SK-N-SH (cell line): ENCODE measurements around the gene NTRK3. TPM values are rescaled to one million over a fixed set of nuclear protein-coding genes. Genes with fewer than 3 reads are reported as not detected.

Source experiments
- CTCF ChIA-PET: fragments of 300-600, 350-600 bp; formaldehyde crosslinking; extraction: SDS; loops from one replicate; lab custom pipeline; 2021; lab: Yijun Ruan, JAX
- POLR2A ChIA-PET: fragments of 350-600 bp; sonication (Branson Sonifier 250); formaldehyde crosslinking; extraction: SDS; loops from one replicate; lab custom pipeline; 2020; ENCODE audit warnings: antibody characterized with exemption, inconsistent platforms; lab: Yijun Ruan, JAX
- DNase-seq: peaks from one replicate; pipeline ENCODE4 v3.0.0; 2012
- H2AFZ ChIP-seq: fragments of 200-600 bp; sonication (generic); 2 replicates; pipeline ENCODE4 v1.8.1; 2016; ENCODE audit warnings: antibody characterized with exemption, mild to moderate bottlenecking, low read depth
- H3F3A ChIP-seq: fragments of 200-600 bp; sonication (generic); replicated peaks from 2 replicates; pipeline ENCODE3; 2016; ENCODE audit warnings: antibody characterized with exemption, mild to moderate bottlenecking; ENCODE audit not compliant: insufficient read depth
- H3K27ac ChIP-seq, 2 experiments: fragments of 200-500 bp in 1 of 2; fragments of 200-600 bp in 1 of 2; sonication (Bioruptor generic) in 1 of 2; sonication (generic), shearing (Covaris generic) in 1 of 2; 2 replicates each; pipeline versions ENCODE4 v1.5.1 to v1.6.1; 2014 to 2016; ENCODE audit warnings: low read depth in 2 of 2, inconsistent platforms in 1 of 2, low read length in 1 of 2, mild to moderate bottlenecking in 1 of 2, mixed read lengths in 1 of 2
- H3K27me3 ChIP-seq: fragments of 200-600 bp; sonication (generic), shearing (Covaris generic); 2 replicates; pipeline ENCODE4 v1.6.1; 2016; ENCODE audit warnings: mixed run types; ENCODE audit not compliant: insufficient read depth
- H3K36me3 ChIP-seq, 2 experiments: fragments of 200-500 bp in 1 of 2; fragments of 200-600 bp in 1 of 2; sonication (Bioruptor generic) in 1 of 2; sonication (generic) in 1 of 2; replicated peaks in 1 of 2; 2 replicates each; pipeline versions ENCODE3 to v1.5.1; 2014 to 2016; ENCODE audit warnings: low read length in 1 of 2, mild to moderate bottlenecking in 1 of 2; ENCODE audit not compliant: insufficient read depth in 2 of 2, control insufficient read depth in 1 of 2
- H3K4me1 ChIP-seq, 2 experiments: fragments of 200-500 bp in 1 of 2; fragments of 200-600 bp in 1 of 2; sonication (Bioruptor generic) in 1 of 2; sonication (generic), shearing (Covaris generic) in 1 of 2; 2 replicates each; pipeline versions ENCODE4 v1.5.1 to v1.6.1; 2014 to 2016; ENCODE audit warnings: low read depth in 1 of 2, low read length in 1 of 2, mixed run types in 1 of 2; ENCODE audit not compliant: insufficient read depth in 2 of 2, control insufficient read depth in 1 of 2
- H3K4me2 ChIP-seq: fragments of 200-600 bp; sonication (generic), shearing (Covaris generic); 2 replicates; pipeline ENCODE4 v1.6.1; 2017; ENCODE audit warnings: mixed run types
- H3K4me3 ChIP-seq, 2 experiments: fragments of 200-500 bp in 1 of 2; fragments of 200-600 bp in 1 of 2; sonication (Bioruptor generic) in 1 of 2; sonication (generic), shearing (Covaris generic) in 1 of 2; 2 replicates each; pipeline versions ENCODE4 v1.5.1 to v1.8.1; 2014 to 2016; ENCODE audit warnings: low read depth in 2 of 2, inconsistent platforms in 1 of 2, low read length in 1 of 2, mild to moderate bottlenecking in 1 of 2, mixed read lengths in 1 of 2, moderate library complexity in 1 of 2
- H3K79me2 ChIP-seq: fragments of 200-600 bp; sonication (generic); 2 replicates; pipeline ENCODE4 v1.8.1; 2017; ENCODE audit warnings: mild to moderate bottlenecking; ENCODE audit not compliant: insufficient read depth
- H3K9ac ChIP-seq: fragments of 200-600 bp; sonication (generic); 2 replicates; pipeline ENCODE4 v1.6.1; 2017; ENCODE audit warnings: mixed run types
- H3K9me2 ChIP-seq: fragments of 200-600 bp; sonication (generic); 2 replicates; pipeline ENCODE4 v1.6.1; 2017; ENCODE audit warnings: mixed run types
- H3K9me3 ChIP-seq: fragments of 200-600 bp; sonication (generic); 2 replicates; pipeline ENCODE4 v1.6.1; 2017; ENCODE audit warnings: mixed run types, mild to moderate bottlenecking, moderate library complexity
- H4K20me1 ChIP-seq: fragments of 200-600 bp; sonication (generic); 2 replicates; pipeline ENCODE4 v1.6.1; 2017; ENCODE audit warnings: mild to moderate bottlenecking, mixed run types; ENCODE audit not compliant: insufficient read depth
- EP300 ChIP-seq, 2 experiments: IDR thresholded peaks; 2 replicates each; pipeline versions ENCODE4 v1.4.0 to v1.6.1; 2012; ENCODE audit warnings: borderline replicate concordance in 1 of 2, low read depth in 1 of 2, low read length in 1 of 2
- EZH2phosphoT487 ChIP-seq: fragments of 200-600 bp; sonication (generic); IDR thresholded peaks from 2 replicates; pipeline ENCODE4 v1.6.1; 2017; ENCODE audit warnings: low read depth, mixed run types, mild to moderate bottlenecking, antibody characterized with exemption, moderate library complexity, borderline replicate concordance
- FOXJ3 ChIP-seq: sonication (generic); formaldehyde crosslinking; IDR thresholded peaks from 2 replicates; pipeline ENCODE4 v1.5.1; 2020; ENCODE audit warnings: mild to moderate bottlenecking, missing genetic modification reagents
- FOXM1 ChIP-seq: IDR thresholded peaks from 2 replicates; pipeline ENCODE4 v1.4.0; 2012; ENCODE audit warnings: low read depth, mild to moderate bottlenecking
- GATA2 ChIP-seq: sonication (generic); formaldehyde crosslinking; IDR thresholded peaks from 2 replicates; pipeline ENCODE4 v1.5.0; 2020; ENCODE audit warnings: mild to moderate bottlenecking, missing genetic modification reagents
- IRF3 ChIP-seq: fragments of 150-350 bp; IDR thresholded peaks from 2 replicates; pipeline ENCODE4 v1.6.1; 2016; ENCODE audit warnings: mild to moderate bottlenecking, low read depth, low read length
- MAX ChIP-seq: IDR thresholded peaks from 2 replicates; pipeline ENCODE4 v1.4.0; 2012; ENCODE audit warnings: low read depth
- NFIC ChIP-seq: IDR thresholded peaks from 2 replicates; pipeline ENCODE4 v1.4.0; 2012; ENCODE audit warnings: borderline replicate concordance
- RFX5 ChIP-seq: IDR thresholded peaks from 2 replicates; pipeline ENCODE4 v1.6.1; 2012; ENCODE audit warnings: mild to moderate bottlenecking, improper control_type of control experiment, low read length
- SIN3A ChIP-seq: IDR thresholded peaks from 2 replicates; pipeline ENCODE4 v1.6.1; 2012; ENCODE audit warnings: low read depth, mild to moderate bottlenecking, low read length, moderate library complexity, borderline replicate concordance
- SMC3 ChIP-seq: IDR thresholded peaks from 2 replicates; pipeline ENCODE4 v1.6.1; 2012; ENCODE audit warnings: low read depth, low read length, improper control_type of control experiment
- TCF12 ChIP-seq: IDR thresholded peaks from 2 replicates; pipeline ENCODE4 v1.4.0; 2012
- YY1 ChIP-seq: IDR thresholded peaks from 2 replicates; pipeline ENCODE4 v1.4.0; 2012; ENCODE audit warnings: low read depth, mild to moderate bottlenecking
- WGBS: methylation state at CpG from one replicate; pipeline ENCODE4 v1.1.6; 2017; ENCODE audit warnings: low lambda C conversion rate; 5-methylcytosine and 5-hydroxymethylcytosine counted together
- polyA plus RNA-seq, 3 experiments: library from polyadenylated mRNA; depleted of rRNA; stranded (reverse); fragments of >200 nt; gene quantifications; 2 replicates each; pipeline ENCODE4 v1.2.3, GENCODE V29; 2012
- TF ChIP-seq, protein P1 (sequence below): fragments of 150-350 bp; IDR thresholded peaks from 2 replicates; pipeline ENCODE4 v1.6.1; 2017; ENCODE audit warnings: antibody characterized with exemption, low read length, low read depth, borderline replicate concordance
- TF ChIP-seq, protein P2 (sequence below): fragments of 200-600 bp; sonication (generic); IDR thresholded peaks from 2 replicates; pipeline ENCODE4 v1.6.1; 2017; ENCODE audit warnings: antibody characterized with exemption, mild to moderate bottlenecking, moderate library complexity
- TF ChIP-seq, protein P3 (sequence below): IDR thresholded peaks from 2 replicates; pipeline ENCODE4; 2012

Gene NTRK3
- polyA plus RNA-seq, 1 of the 3 experiments (the other 2 are of a cell fraction), result 2.6 TPM

- H4K20me1 ChIP-seq, result no peaks in the 10 kb centered on the region
- H3F3A ChIP-seq, result no peaks in the 10 kb centered on the region
- no peak overlapping the region for H3K4me2 ChIP-seq
- H3K79me2 ChIP-seq, result no peaks in the 10 kb centered on the region
- no peak overlapping the region for H2AFZ ChIP-seq
- H3K36me3 ChIP-seq, result no peaks in the 10 kb centered on the region
- ChIA-PET CTCF (no interaction called here), POLR2A (no interaction called here)
- H3K27ac ChIP-seq, result no peak overlapping the region
- no peak overlapping the region for H3K4me3 ChIP-seq
- DNase-seq, result no peak
- TF ChIP-seq, protein P1, sequence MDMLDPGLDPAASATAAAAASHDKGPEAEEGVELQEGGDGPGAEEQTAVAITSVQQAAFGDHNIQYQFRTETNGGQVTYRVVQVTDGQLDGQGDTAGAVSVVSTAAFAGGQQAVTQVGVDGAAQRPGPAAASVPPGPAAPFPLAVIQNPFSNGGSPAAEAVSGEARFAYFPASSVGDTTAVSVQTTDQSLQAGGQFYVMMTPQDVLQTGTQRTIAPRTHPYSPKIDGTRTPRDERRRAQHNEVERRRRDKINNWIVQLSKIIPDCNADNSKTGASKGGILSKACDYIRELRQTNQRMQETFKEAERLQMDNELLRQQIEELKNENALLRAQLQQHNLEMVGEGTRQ, result no peak
- TF ChIP-seq IRF3, result no peak
- no peak for TF ChIP-seq EZH2phosphoT487
- no peak for TF ChIP-seq SIN3A
- TF ChIP-seq, protein P2, sequence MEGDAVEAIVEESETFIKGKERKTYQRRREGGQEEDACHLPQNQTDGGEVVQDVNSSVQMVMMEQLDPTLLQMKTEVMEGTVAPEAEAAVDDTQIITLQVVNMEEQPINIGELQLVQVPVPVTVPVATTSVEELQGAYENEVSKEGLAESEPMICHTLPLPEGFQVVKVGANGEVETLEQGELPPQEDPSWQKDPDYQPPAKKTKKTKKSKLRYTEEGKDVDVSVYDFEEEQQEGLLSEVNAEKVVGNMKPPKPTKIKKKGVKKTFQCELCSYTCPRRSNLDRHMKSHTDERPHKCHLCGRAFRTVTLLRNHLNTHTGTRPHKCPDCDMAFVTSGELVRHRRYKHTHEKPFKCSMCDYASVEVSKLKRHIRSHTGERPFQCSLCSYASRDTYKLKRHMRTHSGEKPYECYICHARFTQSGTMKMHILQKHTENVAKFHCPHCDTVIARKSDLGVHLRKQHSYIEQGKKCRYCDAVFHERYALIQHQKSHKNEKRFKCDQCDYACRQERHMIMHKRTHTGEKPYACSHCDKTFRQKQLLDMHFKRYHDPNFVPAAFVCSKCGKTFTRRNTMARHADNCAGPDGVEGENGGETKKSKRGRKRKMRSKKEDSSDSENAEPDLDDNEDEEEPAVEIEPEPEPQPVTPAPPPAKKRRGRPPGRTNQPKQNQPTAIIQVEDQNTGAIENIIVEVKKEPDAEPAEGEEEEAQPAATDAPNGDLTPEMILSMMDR, result no peak
- TF ChIP-seq, protein P3, sequence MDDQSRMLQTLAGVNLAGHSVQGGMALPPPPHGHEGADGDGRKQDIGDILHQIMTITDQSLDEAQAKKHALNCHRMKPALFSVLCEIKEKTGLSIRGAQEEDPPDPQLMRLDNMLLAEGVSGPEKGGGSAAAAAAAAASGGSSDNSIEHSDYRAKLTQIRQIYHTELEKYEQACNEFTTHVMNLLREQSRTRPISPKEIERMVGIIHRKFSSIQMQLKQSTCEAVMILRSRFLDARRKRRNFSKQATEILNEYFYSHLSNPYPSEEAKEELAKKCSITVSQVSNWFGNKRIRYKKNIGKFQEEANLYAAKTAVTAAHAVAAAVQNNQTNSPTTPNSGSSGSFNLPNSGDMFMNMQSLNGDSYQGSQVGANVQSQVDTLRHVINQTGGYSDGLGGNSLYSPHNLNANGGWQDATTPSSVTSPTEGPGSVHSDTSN, result no peak
- no peak for TF ChIP-seq TCF12
- TF ChIP-seq GATA2 (CRISPR knock-in tag), result no peak
- no peak for TF ChIP-seq FOXM1
- no peak for TF ChIP-seq YY1
- no peak for TF ChIP-seq SMC3
- no peak for TF ChIP-seq MAX
- TF ChIP-seq RFX5, result no peak
- no peak for TF ChIP-seq NFIC
- TF ChIP-seq EP300 (IDR thresholded peaks at IDR 0.05; ENCODE audit: borderline replicate concordance in 1 of 2, low read depth in 1 of 2, low read length in 1 of 2), result no peak
- TF ChIP-seq FOXJ3 (CRISPR knock-in tag), result no peak
- no peak overlapping the region for H3K9ac ChIP-seq
- H3K4me1 ChIP-seq, result peaks cover 0 to 2% of the 10 kb centered on the region in 2 experiments; a peak in 1 of 4 replicates
- no peaks in the 10 kb centered on the region for H3K9me3 ChIP-seq
- no peaks in the 10 kb centered on the region for H3K27me3 ChIP-seq
- 40% methylated on average over 2 of the region's 2 CpGs for WGBS
- H3K9me2 ChIP-seq, result no peaks in the 10 kb centered on the region
These were observed 134.5 kb downstream of the NTRK3 start for GRCh38 chr15:88121968-88122530.
